Measurements from ENCODE around the gene PLA2G6. TPM values are rescaled to one million over a fixed set of nuclear protein-coding genes. Genes with fewer than 3 reads are reported as not detected.

PLA2G6 gene
- total and polyA plus RNA-seq, 9 of the 15 experiments (the other 6 are each of a cell fraction or from before 2014, with no cell fraction given) = 0.11 to 12.2 (median 9.7) TPM

- TF ChIP-seq AFF1 (IDR thresholded peaks at IDR 0.05; ENCODE audit: low read depth in 1 of 2, partially characterized antibody in 2 of 2) (no peak), ZBTB9 (CRISPR knock-in tag; IDR thresholded peaks at IDR 0.05) (peak; percentile 30; the same call in 1 of the 2 replicates), U2AF2 (optimal IDR thresholded peaks at IDR 0.05; ENCODE audit: low read depth, low read length) (no peak), TCF7L2 (IDR thresholded peaks at IDR 0.05; ENCODE audit: low read depth, low read length) (no peak), SMAD4 (CRISPR knock-in tag; conservative IDR thresholded peaks at IDR 0.05) (peak; percentile 40; the same call in 1 of the 2 replicates), RAD21 (CRISPR knock-in tag; conservative IDR thresholded peaks at IDR 0.05 in 1 of 2, IDR thresholded peaks at IDR 0.05 in 1 of 2) (peak; percentile 45 to 78), DMBX1 (CRISPR knock-in tag; IDR thresholded peaks at IDR 0.05; ENCODE audit: borderline replicate concordance) (no peak)
- TF ChIP-seq, protein P1, sequence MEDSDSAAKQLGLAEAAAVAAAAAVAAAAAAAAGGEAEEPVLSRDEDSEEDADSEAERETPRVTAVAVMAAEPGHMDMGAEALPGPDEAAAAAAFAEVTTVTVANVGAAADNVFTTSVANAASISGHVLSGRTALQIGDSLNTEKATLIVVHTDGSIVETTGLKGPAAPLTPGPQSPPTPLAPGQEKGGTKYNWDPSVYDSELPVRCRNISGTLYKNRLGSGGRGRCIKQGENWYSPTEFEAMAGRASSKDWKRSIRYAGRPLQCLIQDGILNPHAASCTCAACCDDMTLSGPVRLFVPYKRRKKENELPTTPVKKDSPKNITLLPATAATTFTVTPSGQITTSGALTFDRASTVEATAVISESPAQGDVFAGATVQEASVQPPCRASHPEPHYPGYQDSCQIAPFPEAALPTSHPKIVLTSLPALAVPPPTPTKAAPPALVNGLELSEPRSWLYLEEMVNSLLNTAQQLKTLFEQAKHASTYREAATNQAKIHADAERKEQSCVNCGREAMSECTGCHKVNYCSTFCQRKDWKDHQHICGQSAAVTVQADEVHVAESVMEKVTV (CRISPR knock-in tag; IDR thresholded peaks at IDR 0.05) = peak; percentile 26; the same call in 1 of the 2 replicates
- TF ChIP-seq, protein P2, sequence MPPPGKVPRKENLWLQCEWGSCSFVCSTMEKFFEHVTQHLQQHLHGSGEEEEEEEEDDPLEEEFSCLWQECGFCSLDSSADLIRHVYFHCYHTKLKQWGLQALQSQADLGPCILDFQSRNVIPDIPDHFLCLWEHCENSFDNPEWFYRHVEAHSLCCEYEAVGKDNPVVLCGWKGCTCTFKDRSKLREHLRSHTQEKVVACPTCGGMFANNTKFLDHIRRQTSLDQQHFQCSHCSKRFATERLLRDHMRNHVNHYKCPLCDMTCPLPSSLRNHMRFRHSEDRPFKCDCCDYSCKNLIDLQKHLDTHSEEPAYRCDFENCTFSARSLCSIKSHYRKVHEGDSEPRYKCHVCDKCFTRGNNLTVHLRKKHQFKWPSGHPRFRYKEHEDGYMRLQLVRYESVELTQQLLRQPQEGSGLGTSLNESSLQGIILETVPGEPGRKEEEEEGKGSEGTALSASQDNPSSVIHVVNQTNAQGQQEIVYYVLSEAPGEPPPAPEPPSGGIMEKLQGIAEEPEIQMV (tag; conservative IDR thresholded peaks at IDR 0.05; ENCODE audit: low read depth) = no peak
- TF ChIP-seq, protein P3, sequence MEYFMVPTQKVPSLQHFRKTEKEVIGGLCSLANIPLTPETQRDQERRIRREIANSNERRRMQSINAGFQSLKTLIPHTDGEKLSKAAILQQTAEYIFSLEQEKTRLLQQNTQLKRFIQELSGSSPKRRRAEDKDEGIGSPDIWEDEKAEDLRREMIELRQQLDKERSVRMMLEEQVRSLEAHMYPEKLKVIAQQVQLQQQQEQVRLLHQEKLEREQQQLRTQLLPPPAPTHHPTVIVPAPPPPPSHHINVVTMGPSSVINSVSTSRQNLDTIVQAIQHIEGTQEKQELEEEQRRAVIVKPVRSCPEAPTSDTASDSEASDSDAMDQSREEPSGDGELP (CRISPR knock-in tag; IDR thresholded peaks at IDR 0.05; ENCODE audit: borderline replicate concordance) = peak; percentile 32; the same call in 1 of the 2 replicates
- TF ChIP-seq, protein P4, sequence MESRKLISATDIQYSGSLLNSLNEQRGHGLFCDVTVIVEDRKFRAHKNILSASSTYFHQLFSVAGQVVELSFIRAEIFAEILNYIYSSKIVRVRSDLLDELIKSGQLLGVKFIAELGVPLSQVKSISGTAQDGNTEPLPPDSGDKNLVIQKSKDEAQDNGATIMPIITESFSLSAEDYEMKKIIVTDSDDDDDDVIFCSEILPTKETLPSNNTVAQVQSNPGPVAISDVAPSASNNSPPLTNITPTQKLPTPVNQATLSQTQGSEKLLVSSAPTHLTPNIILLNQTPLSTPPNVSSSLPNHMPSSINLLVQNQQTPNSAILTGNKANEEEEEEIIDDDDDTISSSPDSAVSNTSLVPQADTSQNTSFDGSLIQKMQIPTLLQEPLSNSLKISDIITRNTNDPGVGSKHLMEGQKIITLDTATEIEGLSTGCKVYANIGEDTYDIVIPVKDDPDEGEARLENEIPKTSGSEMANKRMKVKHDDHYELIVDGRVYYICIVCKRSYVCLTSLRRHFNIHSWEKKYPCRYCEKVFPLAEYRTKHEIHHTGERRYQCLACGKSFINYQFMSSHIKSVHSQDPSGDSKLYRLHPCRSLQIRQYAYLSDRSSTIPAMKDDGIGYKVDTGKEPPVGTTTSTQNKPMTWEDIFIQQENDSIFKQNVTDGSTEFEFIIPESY (CRISPR knock-in tag; IDR thresholded peaks at IDR 0.05) = peak; percentile 40; the same call in 1 of the 2 replicates
Observed at GRCh38 chr22:38114484-38115398, 66.9 kb downstream of the PLA2G6 start (continued).

Data from K562 (cell line).